Mucosa of stomach (tissue), 1 donor: ENCODE measurements around the gene CELF4.

ENCODE experiments used
- H3K27me3 ChIP-seq: one replicate; pipeline ENCODE4 v1.7.0; 2013; ENCODE audit warnings: mild to moderate bottlenecking, low read length; ENCODE audit not compliant: control insufficient read depth, insufficient read depth
- H3K36me3 ChIP-seq: one replicate; pipeline ENCODE4 v1.7.0; 2013; ENCODE audit warnings: low read length; ENCODE audit not compliant: control insufficient read depth, insufficient read depth
- H3K4me1 ChIP-seq: one replicate; pipeline ENCODE4 v1.7.0; 2013; ENCODE audit warnings: mild to moderate bottlenecking, low read length; ENCODE audit not compliant: control insufficient read depth, insufficient read depth
- H3K4me3 ChIP-seq: one replicate; pipeline ENCODE4 v1.7.0; 2013; ENCODE audit warnings: low read length
- H3K9ac ChIP-seq: one replicate; pipeline ENCODE4 v1.7.0; 2013; ENCODE audit warnings: mild to moderate bottlenecking, low read length, moderate library complexity
- H3K9me3 ChIP-seq: one replicate; pipeline ENCODE4 v1.7.0; 2013; ENCODE audit warnings: mild to moderate bottlenecking, low read length, moderate library complexity; ENCODE audit not compliant: control insufficient read depth
- donor health status: Pancreatic carcinoma.

The CELF4 gene

GRCh38 chr18:37351110-37351509, 214.5 kb downstream of the CELF4 start:
- Histone ChIP-seq H3K36me3 (no peaks in the 10 kb centered on the region), H3K9ac (no peak overlapping the region), H3K4me3 (no peak overlapping the region), H3K4me1 (no peaks in the 10 kb centered on the region), H3K9me3 (no peaks in the 10 kb centered on the region), H3K27me3 (no peaks in the 10 kb centered on the region)

- H3K36me3 ChIP-seq, result no peaks in the 10 kb centered on the region
These were observed 216.9 kb downstream of the CELF4 start for GRCh38 chr18:37348729-37349128.

GRCh38 chr18:37346048-37346447, 219.6 kb downstream of the CELF4 start:
- H3K9me3 ChIP-seq, result no peaks in the 10 kb centered on the region
- peaks cover 7% of the 10 kb centered on the region for H3K27me3 ChIP-seq

More at GRCh38 chr18:37348729-37349128, 216.9 kb downstream of the CELF4 start:
- Histone ChIP-seq H3K9ac (no peak overlapping the region), H3K9me3 (no peaks in the 10 kb centered on the region), H3K27me3 (peaks cover 5% of the 10 kb centered on the region), H3K4me3 (no peak overlapping the region), H3K4me1 (no peaks in the 10 kb centered on the region)

GRCh38 chr18:37343542-37343851, 222.1 kb downstream of the CELF4 start:
- Histone ChIP-seq H3K4me1 (no peaks in the 10 kb centered on the region), H3K27me3 (peaks cover 7% of the 10 kb centered on the region), H3K9me3 (no peaks in the 10 kb centered on the region), H3K4me3 (no peak overlapping the region), H3K36me3 (no peaks in the 10 kb centered on the region), H3K9ac (no peak overlapping the region)

More at GRCh38 chr18:37346048-37346447, 219.6 kb downstream of the CELF4 start:
- no peak overlapping the region for H3K4me3 ChIP-seq
- H3K4me1 ChIP-seq, result no peaks in the 10 kb centered on the region
- no peak overlapping the region for H3K9ac ChIP-seq
- H3K36me3 ChIP-seq, result no peaks in the 10 kb centered on the region

- Histone ChIP-seq H3K27me3 (peaks cover 7% of the 10 kb centered on the region), H3K4me1 (no peaks in the 10 kb centered on the region), H3K9me3 (no peaks in the 10 kb centered on the region), H3K36me3 (no peaks in the 10 kb centered on the region), H3K9ac (no peak overlapping the region), H3K4me3 (no peak overlapping the region)
These were observed 224.0 kb downstream of the CELF4 start for GRCh38 chr18:37341473-37342086.

GRCh38 chr18:37341016-37341415, 224.6 kb downstream of the CELF4 start:
- no peaks in the 10 kb centered on the region for H3K4me1 ChIP-seq
- peaks cover 7% of the 10 kb centered on the region for H3K27me3 ChIP-seq
- no peaks in the 10 kb centered on the region for H3K36me3 ChIP-seq
- no peak overlapping the region for H3K9ac ChIP-seq
- H3K4me3 ChIP-seq, result no peak overlapping the region
- H3K9me3 ChIP-seq, result no peaks in the 10 kb centered on the region

- H3K4me3 ChIP-seq, result no peak overlapping the region
- no peaks in the 10 kb centered on the region for H3K9me3 ChIP-seq
- H3K4me1 ChIP-seq, result no peaks in the 10 kb centered on the region
- no peak overlapping the region for H3K9ac ChIP-seq
- peaks cover 7% of the 10 kb centered on the region for H3K27me3 ChIP-seq
- H3K36me3 ChIP-seq, result no peaks in the 10 kb centered on the region
These were observed 225.8 kb downstream of the CELF4 start for GRCh38 chr18:37339701-37340215.

- H3K9ac ChIP-seq, result no peak overlapping the region
- H3K27me3 ChIP-seq, result no peaks in the 10 kb centered on the region
- H3K9me3 ChIP-seq, result no peaks in the 10 kb centered on the region
- no peaks in the 10 kb centered on the region for H3K4me1 ChIP-seq
- H3K36me3 ChIP-seq, result no peaks in the 10 kb centered on the region
- no peak overlapping the region for H3K4me3 ChIP-seq
These were observed 228.9 kb downstream of the CELF4 start for GRCh38 chr18:37336568-37337285.

- H3K36me3 ChIP-seq, result no peaks in the 10 kb centered on the region
- H3K9me3 ChIP-seq, result no peaks in the 10 kb centered on the region
- H3K27me3 ChIP-seq, result no peaks in the 10 kb centered on the region
- no peak overlapping the region for H3K9ac ChIP-seq
- no peak overlapping the region for H3K4me3 ChIP-seq
- H3K4me1 ChIP-seq, result no peaks in the 10 kb centered on the region
These were observed 230.2 kb downstream of the CELF4 start for GRCh38 chr18:37335409-37335736.

- H3K27me3 ChIP-seq, result no peaks in the 10 kb centered on the region
- H3K36me3 ChIP-seq, result no peaks in the 10 kb centered on the region
- H3K4me3 ChIP-seq, result no peak overlapping the region
- H3K9me3 ChIP-seq, result no peaks in the 10 kb centered on the region
- H3K9ac ChIP-seq, result no peak overlapping the region
- no peaks in the 10 kb centered on the region for H3K4me1 ChIP-seq
These were observed 230.8 kb downstream of the CELF4 start for GRCh38 chr18:37334631-37335408.

GRCh38 chr18:37332628-37333420, 232.8 kb downstream of the CELF4 start:
- Histone ChIP-seq H3K36me3 (no peaks in the 10 kb centered on the region), H3K4me3 (no peak overlapping the region), H3K9ac (no peak overlapping the region), H3K9me3 (no peaks in the 10 kb centered on the region), H3K27me3 (no peaks in the 10 kb centered on the region), H3K4me1 (no peaks in the 10 kb centered on the region)
